ENCODE results near the gene RET. TPM values are rescaled to one million over a fixed set of nuclear protein-coding genes. Genes with fewer than 3 reads are reported as not detected.

Gene RET
- total and polyA plus RNA-seq, 2 of the 13 experiments (the other 11 are each of a cell fraction or from before 2014, with no cell fraction given), result 0.02 TPM; not detected in 1

- TF ChIP-seq, protein P1, sequence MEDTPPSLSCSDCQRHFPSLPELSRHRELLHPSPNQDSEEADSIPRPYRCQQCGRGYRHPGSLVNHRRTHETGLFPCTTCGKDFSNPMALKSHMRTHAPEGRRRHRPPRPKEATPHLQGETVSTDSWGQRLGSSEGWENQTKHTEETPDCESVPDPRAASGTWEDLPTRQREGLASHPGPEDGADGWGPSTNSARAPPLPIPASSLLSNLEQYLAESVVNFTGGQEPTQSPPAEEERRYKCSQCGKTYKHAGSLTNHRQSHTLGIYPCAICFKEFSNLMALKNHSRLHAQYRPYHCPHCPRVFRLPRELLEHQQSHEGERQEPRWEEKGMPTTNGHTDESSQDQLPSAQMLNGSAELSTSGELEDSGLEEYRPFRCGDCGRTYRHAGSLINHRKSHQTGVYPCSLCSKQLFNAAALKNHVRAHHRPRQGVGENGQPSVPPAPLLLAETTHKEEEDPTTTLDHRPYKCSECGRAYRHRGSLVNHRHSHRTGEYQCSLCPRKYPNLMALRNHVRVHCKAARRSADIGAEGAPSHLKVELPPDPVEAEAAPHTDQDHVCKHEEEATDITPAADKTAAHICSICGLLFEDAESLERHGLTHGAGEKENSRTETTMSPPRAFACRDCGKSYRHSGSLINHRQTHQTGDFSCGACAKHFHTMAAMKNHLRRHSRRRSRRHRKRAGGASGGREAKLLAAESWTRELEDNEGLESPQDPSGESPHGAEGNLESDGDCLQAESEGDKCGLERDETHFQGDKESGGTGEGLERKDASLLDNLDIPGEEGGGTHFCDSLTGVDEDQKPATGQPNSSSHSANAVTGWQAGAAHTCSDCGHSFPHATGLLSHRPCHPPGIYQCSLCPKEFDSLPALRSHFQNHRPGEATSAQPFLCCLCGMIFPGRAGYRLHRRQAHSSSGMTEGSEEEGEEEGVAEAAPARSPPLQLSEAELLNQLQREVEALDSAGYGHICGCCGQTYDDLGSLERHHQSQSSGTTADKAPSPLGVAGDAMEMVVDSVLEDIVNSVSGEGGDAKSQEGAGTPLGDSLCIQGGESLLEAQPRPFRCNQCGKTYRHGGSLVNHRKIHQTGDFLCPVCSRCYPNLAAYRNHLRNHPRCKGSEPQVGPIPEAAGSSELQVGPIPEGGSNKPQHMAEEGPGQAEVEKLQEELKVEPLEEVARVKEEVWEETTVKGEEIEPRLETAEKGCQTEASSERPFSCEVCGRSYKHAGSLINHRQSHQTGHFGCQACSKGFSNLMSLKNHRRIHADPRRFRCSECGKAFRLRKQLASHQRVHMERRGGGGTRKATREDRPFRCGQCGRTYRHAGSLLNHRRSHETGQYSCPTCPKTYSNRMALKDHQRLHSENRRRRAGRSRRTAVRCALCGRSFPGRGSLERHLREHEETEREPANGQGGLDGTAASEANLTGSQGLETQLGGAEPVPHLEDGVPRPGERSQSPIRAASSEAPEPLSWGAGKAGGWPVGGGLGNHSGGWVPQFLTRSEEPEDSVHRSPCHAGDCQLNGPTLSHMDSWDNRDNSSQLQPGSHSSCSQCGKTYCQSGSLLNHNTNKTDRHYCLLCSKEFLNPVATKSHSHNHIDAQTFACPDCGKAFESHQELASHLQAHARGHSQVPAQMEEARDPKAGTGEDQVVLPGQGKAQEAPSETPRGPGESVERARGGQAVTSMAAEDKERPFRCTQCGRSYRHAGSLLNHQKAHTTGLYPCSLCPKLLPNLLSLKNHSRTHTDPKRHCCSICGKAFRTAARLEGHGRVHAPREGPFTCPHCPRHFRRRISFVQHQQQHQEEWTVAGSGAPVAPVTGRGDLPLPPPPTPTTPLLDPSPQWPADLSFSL (CRISPR knock-in tag; IDR thresholded peaks at IDR 0.05), result no peak
- TF ChIP-seq MTF2 (CRISPR knock-in tag; IDR thresholded peaks at IDR 0.05; ENCODE audit: borderline replicate concordance) (no peak), HIVEP1 (CRISPR knock-in tag; IDR thresholded peaks at IDR 0.05) (no peak), THAP9 (CRISPR knock-in tag; IDR thresholded peaks at IDR 0.05; ENCODE audit: borderline replicate concordance) (0 out of 2 replicates have a peak, but pooled peaks have one; percentile 19), MAZ (IDR thresholded peaks at IDR 0.05; ENCODE audit: borderline replicate concordance, low read depth, low read length) (peak; percentile 95), MAZ (CRISPR knock-in tag; IDR thresholded peaks at IDR 0.05; ENCODE audit: low read depth) (peak; percentile 94), CTCF (CRISPR knock-in tag; IDR thresholded peaks at IDR 0.05) (peak; percentile 96), ZNF501 (CRISPR knock-in tag; IDR thresholded peaks at IDR 0.05) (0 out of 2 replicates have a peak, but pooled peaks have one; percentile 18), ZNF256 (CRISPR knock-in tag; conservative IDR thresholded peaks at IDR 0.05) (no peak), RXRA (CRISPR knock-in tag; IDR thresholded peaks at IDR 0.05) (0 out of 2 replicates have a peak, but pooled peaks have one; percentile 12), EZH2 (conservative IDR thresholded peaks at IDR 0.05; ENCODE audit: low read depth, low read length) (no peak), ZNF616 (CRISPR knock-in tag; IDR thresholded peaks at IDR 0.05; ENCODE audit: low read depth) (no peak)
- TF ChIP-seq, protein P2, sequence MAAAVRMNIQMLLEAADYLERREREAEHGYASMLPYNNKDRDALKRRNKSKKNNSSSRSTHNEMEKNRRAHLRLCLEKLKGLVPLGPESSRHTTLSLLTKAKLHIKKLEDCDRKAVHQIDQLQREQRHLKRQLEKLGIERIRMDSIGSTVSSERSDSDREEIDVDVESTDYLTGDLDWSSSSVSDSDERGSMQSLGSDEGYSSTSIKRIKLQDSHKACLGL (CRISPR knock-in tag; IDR thresholded peaks at IDR 0.05), result peak; percentile 23; the same call in 1 of the 2 replicates
- TF ChIP-seq, protein P3, sequence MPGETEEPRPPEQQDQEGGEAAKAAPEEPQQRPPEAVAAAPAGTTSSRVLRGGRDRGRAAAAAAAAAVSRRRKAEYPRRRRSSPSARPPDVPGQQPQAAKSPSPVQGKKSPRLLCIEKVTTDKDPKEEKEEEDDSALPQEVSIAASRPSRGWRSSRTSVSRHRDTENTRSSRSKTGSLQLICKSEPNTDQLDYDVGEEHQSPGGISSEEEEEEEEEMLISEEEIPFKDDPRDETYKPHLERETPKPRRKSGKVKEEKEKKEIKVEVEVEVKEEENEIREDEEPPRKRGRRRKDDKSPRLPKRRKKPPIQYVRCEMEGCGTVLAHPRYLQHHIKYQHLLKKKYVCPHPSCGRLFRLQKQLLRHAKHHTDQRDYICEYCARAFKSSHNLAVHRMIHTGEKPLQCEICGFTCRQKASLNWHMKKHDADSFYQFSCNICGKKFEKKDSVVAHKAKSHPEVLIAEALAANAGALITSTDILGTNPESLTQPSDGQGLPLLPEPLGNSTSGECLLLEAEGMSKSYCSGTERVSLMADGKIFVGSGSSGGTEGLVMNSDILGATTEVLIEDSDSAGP (CRISPR knock-in tag; IDR thresholded peaks at IDR 0.05; ENCODE audit: borderline replicate concordance), result peak; percentile 54; the same call in 1 of the 2 replicates
Measured at GRCh38 chr10:43105102-43105955, 28.5 kb downstream of the RET start (continued).

Measured in HepG2 (cell line).